MM.1S (cell line): Measurements from ENCODE around the gene UBE2Q1.

ENCODE experiments used
- DNase-seq: peaks from one replicate; pipeline ENCODE4 v3.0.0-alpha.2; 2015
- H2AFZ ChIP-seq: fragments of 300-600 bp; sonication (generic); 2 replicates; pipeline ENCODE4 v1.6.0; 2016; ENCODE audit warnings: antibody characterized with exemption, low read length
- H3F3A ChIP-seq: fragments of 300-600 bp; sonication (generic); 2 replicates; pipeline ENCODE4 v1.6.1; 2016; ENCODE audit warnings: mild to moderate bottlenecking, antibody characterized with exemption, low read length, moderate library complexity, mixed read lengths; ENCODE audit not compliant: insufficient read depth
- H3K27ac ChIP-seq: fragments of 300-600 bp; sonication (generic); 2 replicates; pipeline ENCODE4 v1.5.1; 2016; ENCODE audit warnings: mild to moderate bottlenecking, low read length
- H3K27me3 ChIP-seq: fragments of 300-600 bp; sonication (generic); replicated peaks from 2 replicates; pipeline ENCODE4 v1.6.0; 2016; ENCODE audit warnings: low read length; ENCODE audit not compliant: insufficient read depth
- H3K36me3 ChIP-seq: fragments of 300-600 bp; sonication (generic); replicated peaks from 2 replicates; pipeline ENCODE4 v1.6.1; 2016; ENCODE audit warnings: mild to moderate bottlenecking, low read length, mixed read lengths; ENCODE audit not compliant: insufficient read depth
- H3K4me1 ChIP-seq: fragments of 300-600 bp; sonication (generic); 2 replicates; pipeline ENCODE4 v1.6.1; 2016; ENCODE audit warnings: low read length, mixed read lengths
- H3K4me2 ChIP-seq: fragments of 300-600 bp; sonication (generic); 2 replicates; pipeline ENCODE4 v1.6.0; 2016; ENCODE audit warnings: low read depth, low read length
- H3K4me3 ChIP-seq: fragments of 300-600 bp; sonication (generic); 2 replicates; pipeline ENCODE4 v1.5.1; 2016; ENCODE audit warnings: low read length, mixed read lengths
- H3K79me2 ChIP-seq: fragments of 300-600 bp; sonication (generic); 2 replicates; pipeline ENCODE4 v1.6.1; 2016; ENCODE audit warnings: mixed run types, low read length, mixed read lengths
- H3K9ac ChIP-seq: fragments of 300-600 bp; sonication (generic); 2 replicates; pipeline ENCODE4 v1.6.1; 2016; ENCODE audit warnings: low read length, mixed read lengths
- H3K9me2 ChIP-seq: fragments of 300-600 bp; sonication (generic); replicated peaks from 2 replicates; pipeline ENCODE4 v1.6.1; 2016; ENCODE audit warnings: mild to moderate bottlenecking, low read length, mixed read lengths; ENCODE audit not compliant: insufficient read depth
- H3K9me3 ChIP-seq: fragments of 300-600 bp; sonication (generic); replicated peaks from 2 replicates; pipeline ENCODE4 v1.6.1; 2016; ENCODE audit warnings: mild to moderate bottlenecking, low read length, mixed read lengths; ENCODE audit not compliant: insufficient read depth
- H4K20me1 ChIP-seq: fragments of 300-600 bp; sonication (generic); 2 replicates; pipeline ENCODE4 v1.6.1; 2016; ENCODE audit warnings: mild to moderate bottlenecking, low read length, moderate library complexity, mixed read lengths; ENCODE audit not compliant: insufficient read depth
- EZH2 ChIP-seq: fragments of 300-600 bp; sonication (generic); optimal IDR thresholded peaks from 2 replicates; pipeline ENCODE3; 2017; ENCODE audit warnings: low read depth, mild to moderate bottlenecking, antibody characterized with exemption, low read length, mixed read lengths
- EZH2phosphoT487 ChIP-seq: fragments of 300-600 bp; sonication (generic); IDR thresholded peaks from 2 replicates; pipeline ENCODE4 v1.6.1; 2018; ENCODE audit warnings: antibody characterized with exemption, low read length
- TF ChIP-seq, protein P1 (sequence below): fragments of 300-600 bp; sonication (generic); IDR thresholded peaks from 2 replicates; pipeline ENCODE4 v1.5.1; 2016; ENCODE audit warnings: antibody characterized with exemption, low read length, mixed read lengths

UBE2Q1 gene

GRCh38 chr1:154582885-154583284 lies 24.4 kb upstream of the UBE2Q1 start:
- H3K27me3 ChIP-seq: no peaks in the 10 kb centered on the region
- TF ChIP-seq EZH2phosphoT487: no peak
- no peak for TF ChIP-seq EZH2
- TF ChIP-seq, protein P1, sequence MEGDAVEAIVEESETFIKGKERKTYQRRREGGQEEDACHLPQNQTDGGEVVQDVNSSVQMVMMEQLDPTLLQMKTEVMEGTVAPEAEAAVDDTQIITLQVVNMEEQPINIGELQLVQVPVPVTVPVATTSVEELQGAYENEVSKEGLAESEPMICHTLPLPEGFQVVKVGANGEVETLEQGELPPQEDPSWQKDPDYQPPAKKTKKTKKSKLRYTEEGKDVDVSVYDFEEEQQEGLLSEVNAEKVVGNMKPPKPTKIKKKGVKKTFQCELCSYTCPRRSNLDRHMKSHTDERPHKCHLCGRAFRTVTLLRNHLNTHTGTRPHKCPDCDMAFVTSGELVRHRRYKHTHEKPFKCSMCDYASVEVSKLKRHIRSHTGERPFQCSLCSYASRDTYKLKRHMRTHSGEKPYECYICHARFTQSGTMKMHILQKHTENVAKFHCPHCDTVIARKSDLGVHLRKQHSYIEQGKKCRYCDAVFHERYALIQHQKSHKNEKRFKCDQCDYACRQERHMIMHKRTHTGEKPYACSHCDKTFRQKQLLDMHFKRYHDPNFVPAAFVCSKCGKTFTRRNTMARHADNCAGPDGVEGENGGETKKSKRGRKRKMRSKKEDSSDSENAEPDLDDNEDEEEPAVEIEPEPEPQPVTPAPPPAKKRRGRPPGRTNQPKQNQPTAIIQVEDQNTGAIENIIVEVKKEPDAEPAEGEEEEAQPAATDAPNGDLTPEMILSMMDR: no peak
- no peaks in the 10 kb centered on the region for H3K9me3 ChIP-seq
- H3K9me2 ChIP-seq: no peaks in the 10 kb centered on the region
- H3K4me1 ChIP-seq: peaks cover 48% of the 10 kb centered on the region
- H3K4me2 ChIP-seq: no peak overlapping the region
- no peak overlapping the region for H2AFZ ChIP-seq
- H3K4me3 ChIP-seq: no peak overlapping the region
- no peaks in the 10 kb centered on the region for H4K20me1 ChIP-seq
- H3K36me3 ChIP-seq: peaks cover 52% of the 10 kb centered on the region
- peak overlapping the region; percentile 1; the same call in 1 of the 2 replicates for H3K27ac ChIP-seq
- peaks cover 25% of the 10 kb centered on the region for H3F3A ChIP-seq
- H3K79me2 ChIP-seq: 0 out of 2 replicates have a peak, but pooled peaks cover 9% of the 10 kb centered on the region
- no peak overlapping the region for H3K9ac ChIP-seq
- DNase-seq: peak; percentile 20

DNA sequence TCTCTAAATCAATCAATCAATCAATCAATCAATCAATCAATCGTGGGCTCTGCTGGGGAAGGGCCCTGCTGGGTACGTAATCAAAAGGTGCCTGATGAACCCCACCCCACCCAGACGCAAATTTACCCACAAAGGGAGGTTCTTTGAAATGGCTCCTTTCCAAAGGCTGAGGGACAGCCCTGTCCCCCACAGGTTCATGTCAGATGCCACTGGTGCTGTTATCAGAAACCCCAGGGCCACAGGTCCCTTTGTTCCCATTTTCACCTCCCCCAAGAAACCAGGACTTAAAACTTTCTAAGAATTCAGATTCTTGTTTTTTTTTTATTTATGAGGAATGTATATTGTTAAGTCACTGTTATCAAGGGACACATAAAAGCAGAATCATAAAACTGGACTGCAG lies 23.3 kb upstream of the UBE2Q1 start:
- DNase-seq: no peak
- H3K9me2 ChIP-seq: no peaks in the 10 kb centered on the region

DNA sequence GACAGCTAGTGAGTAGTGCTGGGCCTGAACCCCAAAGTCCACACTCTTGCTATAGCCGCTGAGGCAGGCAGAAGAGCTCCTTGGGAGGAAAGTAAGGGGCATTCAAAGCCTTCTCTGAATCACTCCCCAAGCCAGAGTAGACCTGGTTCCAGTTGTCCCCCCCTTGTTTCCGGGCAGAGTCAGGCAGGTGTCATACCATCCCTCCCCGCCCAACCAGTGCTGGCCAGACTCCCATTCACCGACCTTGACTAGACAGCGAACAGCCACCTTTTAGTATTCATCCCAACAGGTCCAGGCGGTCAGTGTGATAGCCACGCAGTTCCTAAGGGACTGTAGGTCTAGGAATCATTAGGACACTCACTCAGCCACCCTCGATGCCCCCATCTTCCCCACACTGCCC lies 20.9 kb upstream of the UBE2Q1 start:
- peaks cover 25% of the 10 kb centered on the region for H3K4me1 ChIP-seq
- H3K9ac ChIP-seq: no peak overlapping the region
- H2AFZ ChIP-seq: no peak overlapping the region
- H3K27ac ChIP-seq: no peak overlapping the region
- peaks cover 26% of the 10 kb centered on the region for H3K36me3 ChIP-seq
- H3K27me3 ChIP-seq: no peaks in the 10 kb centered on the region
- no peak overlapping the region for H3K4me2 ChIP-seq
- no peaks in the 10 kb centered on the region for H4K20me1 ChIP-seq
- DNase-seq: no peak
- no peaks in the 10 kb centered on the region for H3K9me3 ChIP-seq
- 0 out of 2 replicates have a peak, but pooled peaks cover 6% of the 10 kb centered on the region for H3K79me2 ChIP-seq
- TF ChIP-seq EZH2: no peak
- TF ChIP-seq, protein P1: no peak
- TF ChIP-seq EZH2phosphoT487: no peak
- H3F3A ChIP-seq: peaks cover 12% of the 10 kb centered on the region
- H3K9me2 ChIP-seq: no peaks in the 10 kb centered on the region
- no peak overlapping the region for H3K4me3 ChIP-seq

More for the DNA sequence above, 23.3 kb upstream of the UBE2Q1 start:
- Histone ChIP-seq H3K27me3 (no peaks in the 10 kb centered on the region), H3K4me2 (no peak overlapping the region), H3K27ac (no peak overlapping the region), H3K4me1 (peaks cover 44% of the 10 kb centered on the region), H3K79me2 (0 out of 2 replicates have a peak, but pooled peaks cover 6% of the 10 kb centered on the region), H4K20me1 (no peaks in the 10 kb centered on the region), H2AFZ (no peak overlapping the region), H3K9me3 (no peaks in the 10 kb centered on the region), H3F3A (peaks cover 25% of the 10 kb centered on the region), H3K9ac (no peak overlapping the region), H3K4me3 (no peak overlapping the region), H3K36me3 (peaks cover 47% of the 10 kb centered on the region)
- TF ChIP-seq EZH2phosphoT487 (no peak), EZH2 (no peak)
- TF ChIP-seq, protein P1: no peak
